Esophagus muscularis mucosa (tissue), 3 donors: ENCODE results near the gene ANXA6.

Source experiments
- EP300 ChIP-seq: sonication (generic); formaldehyde crosslinking; IDR thresholded peaks from one replicate; pipeline ENCODE4 v1.6.1; 2017; ENCODE audit warnings: antibody characterized with exemption
- TF ChIP-seq, protein P1 (sequence below), 3 experiments: fragments of 200-600 bp in 2 of 3; fragments of 450-650 bp in 1 of 3; sonication (generic) in 2 of 3; IDR thresholded peaks; one replicate each; pipeline ENCODE4 v1.5.1; 2017 to 2019; ENCODE audit warnings: antibody characterized with exemption in 3 of 3, mild to moderate bottlenecking in 2 of 3, moderate library complexity in 1 of 3

- TF ChIP-seq, protein P1, sequence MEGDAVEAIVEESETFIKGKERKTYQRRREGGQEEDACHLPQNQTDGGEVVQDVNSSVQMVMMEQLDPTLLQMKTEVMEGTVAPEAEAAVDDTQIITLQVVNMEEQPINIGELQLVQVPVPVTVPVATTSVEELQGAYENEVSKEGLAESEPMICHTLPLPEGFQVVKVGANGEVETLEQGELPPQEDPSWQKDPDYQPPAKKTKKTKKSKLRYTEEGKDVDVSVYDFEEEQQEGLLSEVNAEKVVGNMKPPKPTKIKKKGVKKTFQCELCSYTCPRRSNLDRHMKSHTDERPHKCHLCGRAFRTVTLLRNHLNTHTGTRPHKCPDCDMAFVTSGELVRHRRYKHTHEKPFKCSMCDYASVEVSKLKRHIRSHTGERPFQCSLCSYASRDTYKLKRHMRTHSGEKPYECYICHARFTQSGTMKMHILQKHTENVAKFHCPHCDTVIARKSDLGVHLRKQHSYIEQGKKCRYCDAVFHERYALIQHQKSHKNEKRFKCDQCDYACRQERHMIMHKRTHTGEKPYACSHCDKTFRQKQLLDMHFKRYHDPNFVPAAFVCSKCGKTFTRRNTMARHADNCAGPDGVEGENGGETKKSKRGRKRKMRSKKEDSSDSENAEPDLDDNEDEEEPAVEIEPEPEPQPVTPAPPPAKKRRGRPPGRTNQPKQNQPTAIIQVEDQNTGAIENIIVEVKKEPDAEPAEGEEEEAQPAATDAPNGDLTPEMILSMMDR (IDR thresholded peaks at IDR 0.05): no peak
- no peak for TF ChIP-seq EP300
These were observed 23.4 kb downstream of the ANXA6 start for GRCh38 chr5:151134228-151134627.
